Left renal pelvis (tissue), 4 donors: ENCODE measurements around the gene CSH2. TPM values are rescaled to one million over a fixed set of nuclear protein-coding genes. Genes with fewer than 3 reads are reported as not detected.

ENCODE experiments used
- DNase-seq, 4 donors: peaks; one replicate each; pipeline ENCODE4 v3.0.0-alpha.2; 2013; ENCODE audit warnings: low read depth in 4 of 4, low spot score in 3 of 4
- polyA plus RNA-seq, 4 donors: library from polyadenylated mRNA; unstranded; fragments of 120-200 nt; gene quantifications; one replicate each; pipeline ENCODE4 v1.2.1, GENCODE V29; 2013; ENCODE audit not compliant: insufficient read length in 4 of 4

The CSH2 gene
- polyA plus RNA-seq, 4 donors: 0.17 to 0.90 TPM; not detected in 2

- DNase-seq: no peak
Observed at GRCh38 chr17:63837480-63837879, 36.0 kb downstream of the CSH2 start.

- DNase-seq: no peak
Observed at GRCh38 chr17:63836811-63837210, 36.7 kb downstream of the CSH2 start.

- no peak for DNase-seq
Observed at GRCh38 chr17:63835167-63835720, 38.2 kb downstream of the CSH2 start.

- no peak for DNase-seq
Observed at GRCh38 chr17:63834431-63835166, 38.9 kb downstream of the CSH2 start.

- no peak for DNase-seq
Observed at GRCh38 chr17:63833741-63834373, 39.6 kb downstream of the CSH2 start.

- no peak for DNase-seq
Observed at GRCh38 chr17:63833026-63833740, 40.3 kb downstream of the CSH2 start.

- DNase-seq: no peak
Observed at GRCh38 chr17:63832455-63832854, 41.0 kb downstream of the CSH2 start.

GRCh38 chr17:63832014-63832413 lies 41.5 kb downstream of the CSH2 start:
- no peak for DNase-seq

GRCh38 chr17:63831505-63831904 lies 42.0 kb downstream of the CSH2 start:
- DNase-seq: no peak

GRCh38 chr17:63830904-63831491 lies 42.5 kb downstream of the CSH2 start:
- no peak for DNase-seq

- no peak for DNase-seq
Observed at GRCh38 chr17:63830278-63830677, 43.2 kb downstream of the CSH2 start.

- no peak for DNase-seq
Observed at GRCh38 chr17:63828936-63829335, 44.5 kb downstream of the CSH2 start.

- no peak for DNase-seq
Observed at GRCh38 chr17:63827801-63828221, 45.7 kb downstream of the CSH2 start.

- DNase-seq: peak; percentile 92 to 95 (median 92)
Observed at GRCh38 chr17:63827002-63827800, 46.3 kb downstream of the CSH2 start, which contains the start of the genes FTSJ3 and PSMC5. Gene FTSJ3 (minus strand): TSS chr17:63827663. CDS start chr17:63826902, 761 bp downstream. Gene PSMC5 (plus strand): TSS chr17:63827431. CDS start chr17:63827491, 60 bp downstream.

- no peak for DNase-seq
Observed at GRCh38 chr17:63826468-63827001, 46.9 kb downstream of the CSH2 start.

GRCh38 chr17:63824362-63824761 lies 49.1 kb downstream of the CSH2 start:
- DNase-seq: no peak

GRCh38 chr17:63823659-63824331 lies 49.7 kb downstream of the CSH2 start:
- no peak for DNase-seq

GRCh38 chr17:63822537-63822936 lies 50.9 kb downstream of the CSH2 start:
- DNase-seq: no peak
